DND-41 (cell line): Measurements from ENCODE around the gene PREX1.

ENCODE experiments used
- EZH2 ChIP-seq: IDR thresholded peaks from 3 replicates; pipeline ENCODE4 v1.6.1; 2012; ENCODE audit warnings: borderline replicate concordance, low read depth, mild to moderate bottlenecking, moderate library complexity, low read length, inconsistent platforms; ENCODE audit not compliant: severe bottlenecking
- TF ChIP-seq, protein P1 (sequence below): IDR thresholded peaks from 2 replicates; pipeline ENCODE4 v1.5.1; 2012; ENCODE audit warnings: borderline replicate concordance, low read length, moderate library complexity, mild to moderate bottlenecking; ENCODE audit not compliant: poor library complexity, severe bottlenecking; ENCODE audit errors: extremely low read depth

GRCh38 chr20:48875233-48875913 lies 47.6 kb upstream of the PREX1 start:
- TF ChIP-seq, protein P1, sequence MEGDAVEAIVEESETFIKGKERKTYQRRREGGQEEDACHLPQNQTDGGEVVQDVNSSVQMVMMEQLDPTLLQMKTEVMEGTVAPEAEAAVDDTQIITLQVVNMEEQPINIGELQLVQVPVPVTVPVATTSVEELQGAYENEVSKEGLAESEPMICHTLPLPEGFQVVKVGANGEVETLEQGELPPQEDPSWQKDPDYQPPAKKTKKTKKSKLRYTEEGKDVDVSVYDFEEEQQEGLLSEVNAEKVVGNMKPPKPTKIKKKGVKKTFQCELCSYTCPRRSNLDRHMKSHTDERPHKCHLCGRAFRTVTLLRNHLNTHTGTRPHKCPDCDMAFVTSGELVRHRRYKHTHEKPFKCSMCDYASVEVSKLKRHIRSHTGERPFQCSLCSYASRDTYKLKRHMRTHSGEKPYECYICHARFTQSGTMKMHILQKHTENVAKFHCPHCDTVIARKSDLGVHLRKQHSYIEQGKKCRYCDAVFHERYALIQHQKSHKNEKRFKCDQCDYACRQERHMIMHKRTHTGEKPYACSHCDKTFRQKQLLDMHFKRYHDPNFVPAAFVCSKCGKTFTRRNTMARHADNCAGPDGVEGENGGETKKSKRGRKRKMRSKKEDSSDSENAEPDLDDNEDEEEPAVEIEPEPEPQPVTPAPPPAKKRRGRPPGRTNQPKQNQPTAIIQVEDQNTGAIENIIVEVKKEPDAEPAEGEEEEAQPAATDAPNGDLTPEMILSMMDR, result no peak
- TF ChIP-seq EZH2, result no peak
